B cell (primary cell): ENCODE measurements around the gene TCERG1L. TPM values are rescaled to one million over a fixed set of nuclear protein-coding genes. Genes with fewer than 3 reads are reported as not detected.

ENCODE experiments used
- ATAC-seq: fragments of 200-7000 bp; cut with Tn5 transposase; one replicate; pipeline ENCODE4 v1.10.0; 2021; ENCODE audit warnings: low read depth, mild to moderate bottlenecking, moderate number of reproducible peaks, moderate library complexity
- CTCF ChIA-PET: fragments of 350-600 bp; sonication (Branson Sonifier 250); formaldehyde crosslinking; loops from one replicate; lab custom pipeline; 2021; ENCODE audit warnings: antibody characterized with exemption, inconsistent platforms; lab: Charles Lee
- POLR2A ChIA-PET: fragments of 350-600 bp; sonication (Branson Sonifier 250); formaldehyde crosslinking; loops from one replicate; lab custom pipeline; 2021; ENCODE audit warnings: antibody characterized with exemption; lab: Charles Lee
- DNase-seq: peaks from one replicate; pipeline ENCODE4 v3.0.0; 2013
- H2AFZ ChIP-seq: 2 replicates; pipeline ENCODE4 v1.6.1; 2012; ENCODE audit warnings: mild to moderate bottlenecking, low read depth, low read length; ENCODE audit not compliant: insufficient read depth, poor library complexity, severe bottlenecking
- H3K27ac ChIP-seq, 2 donors: 1 replicate in 1 of 2; 2 replicates in 1 of 2; pipeline ENCODE4 v1.5.1; 2012 to 2013; ENCODE audit warnings: low read length in 2 of 2, mild to moderate bottlenecking in 2 of 2, moderate library complexity in 1 of 2
- H3K27me3 ChIP-seq, 4 experiments: fragments of 200-600 bp in 1 of 4; sonication (generic) in 1 of 4; replicated peaks in 1 of 4; 1 replicate in 2 of 4; 2 replicates in 2 of 4; pipeline versions ENCODE4 v1.6.1 to v1.7.0; 2013 to 2016; ENCODE audit warnings: low read length in 3 of 4, mild to moderate bottlenecking in 2 of 4, mixed read lengths in 1 of 4, moderate library complexity in 1 of 4; ENCODE audit not compliant: insufficient read depth in 4 of 4, control insufficient read depth in 3 of 4; ENCODE audit errors: control extremely low read depth in 1 of 4
- H3K36me3 ChIP-seq, 2 experiments: replicated peaks in 1 of 2; 1 replicate in 1 of 2; 2 replicates in 1 of 2; pipeline versions ENCODE4 v1.6.1 to v1.7.1; 2013; ENCODE audit warnings: low read length in 1 of 2; ENCODE audit not compliant: insufficient read depth in 2 of 2, control insufficient read depth in 1 of 2; ENCODE audit errors: control extremely low read depth in 1 of 2, extremely low read depth in 1 of 2
- H3K4me1 ChIP-seq, 2 donors: fragments of 200-600 bp in 1 of 2; sonication (generic) in 1 of 2; 1 replicate in 1 of 2; 2 replicates in 1 of 2; pipeline versions ENCODE4 v1.5.1 to v1.6.1; 2013 to 2017; ENCODE audit warnings: low read length in 2 of 2; ENCODE audit not compliant: control insufficient read depth in 2 of 2, insufficient read depth in 2 of 2
- H3K4me2 ChIP-seq: replicated peaks from 2 replicates; pipeline ENCODE3; 2012; ENCODE audit warnings: mild to moderate bottlenecking, low read depth, low read length; ENCODE audit not compliant: poor library complexity, severe bottlenecking
- H3K4me3 ChIP-seq, 5 experiments: fragments of 200-600 bp in 1 of 5; sonication (generic) in 1 of 5; 1 replicate in 3 of 5; 2 replicates in 2 of 5; pipeline versions ENCODE4 v1.5.1 to v1.7.0; 2011 to 2016; ENCODE audit warnings: low read length in 4 of 5, mild to moderate bottlenecking in 4 of 5, low read depth in 2 of 5, control low read depth in 1 of 5, moderate library complexity in 1 of 5; ENCODE audit not compliant: insufficient read depth in 1 of 5; ENCODE audit errors: control extremely low read depth in 1 of 5, extremely low read depth in 1 of 5
- H3K79me2 ChIP-seq: fragments of 200-600 bp; sonication (generic); one replicate; pipeline ENCODE4 v1.6.0; 2016; ENCODE audit warnings: low read length; ENCODE audit not compliant: control insufficient read depth, insufficient read depth
- H3K9ac ChIP-seq: fragments of 200-600 bp; sonication (generic); 2 replicates; pipeline ENCODE4 v1.6.1; 2017; ENCODE audit warnings: mild to moderate bottlenecking, low read length, moderate library complexity
- H3K9me3 ChIP-seq, 3 donors: one replicate each; pipeline versions ENCODE4 v1.6.1 to v1.7.1; 2013; ENCODE audit warnings: low read length in 2 of 3; ENCODE audit not compliant: control insufficient read depth in 2 of 3, insufficient read depth in 1 of 3; ENCODE audit errors: control extremely low read depth in 1 of 3
- H4K20me1 ChIP-seq: 2 replicates; pipeline ENCODE4 v1.6.0; 2012; ENCODE audit warnings: mild to moderate bottlenecking, low read length; ENCODE audit not compliant: insufficient read depth, control insufficient read depth, poor library complexity, severe bottlenecking
- H3K27ac Mint-ChIP-seq: one replicate; pipeline ENCODE4 v1.8.0; 2021; ENCODE audit warnings: mixed read lengths
- H3K27me3 Mint-ChIP-seq: one replicate; pipeline ENCODE4 v1.8.0; 2021; ENCODE audit warnings: mixed read lengths
- H3K4me1 Mint-ChIP-seq: one replicate; pipeline ENCODE4 v1.8.0; 2021; ENCODE audit warnings: mixed read lengths
- H3K4me3 Mint-ChIP-seq: one replicate; pipeline ENCODE4 v1.8.0; 2021; ENCODE audit warnings: mixed read lengths
- H3K9me3 Mint-ChIP-seq: one replicate; pipeline ENCODE4 v1.8.0; 2022; ENCODE audit warnings: mixed read lengths; ENCODE audit not compliant: insufficient read depth
- EZH2 ChIP-seq: IDR thresholded peaks from 2 replicates; pipeline ENCODE4 v1.6.1; 2012; ENCODE audit warnings: borderline replicate concordance, low read depth, mild to moderate bottlenecking, moderate library complexity, low read length; ENCODE audit not compliant: insufficient read depth, poor library complexity, severe bottlenecking
- WGBS: methylation state at CpG from one replicate; pipeline ENCODE4 v1.1.5; 2013; ENCODE audit warnings: missing lambda C conversion rate; ENCODE audit not compliant: insufficient coverage; 5-methylcytosine and 5-hydroxymethylcytosine counted together
- intact Hi-C: fragments of 100-400 bp; cut with micrococcal nuclease; formaldehyde crosslinking; loops from one replicate; pipeline ENCODE4 v1.10.0; 2022
- polyA plus RNA-seq: library from polyadenylated mRNA; depleted of rRNA; stranded (reverse); fragments of >200 nt; gene quantifications from 2 replicates; pipeline ENCODE4 v1.2.3, GENCODE V29; 2012
- total RNA-seq, 2 donors: library from RNA; stranded (reverse); fragments of 120-200 nt in 1 of 2; gene quantifications; 1 replicate in 1 of 2; 2 replicates in 1 of 2; pipeline versions ENCODE4 v1.2.3 to v1.2.4, GENCODE V29; 2013 to 2022
- TF ChIP-seq, protein P1 (sequence below): fragments of 200-600 bp; IDR thresholded peaks from one replicate; pipeline ENCODE4 v1.8.0; 2022; ENCODE audit warnings: antibody characterized with exemption, mild to moderate bottlenecking

TCERG1L gene
- total and polyA plus RNA-seq, 2 donors (not counting 1 experiment from before 2014, with no cell fraction given), result 0.10 TPM; not detected in 1

DNA sequence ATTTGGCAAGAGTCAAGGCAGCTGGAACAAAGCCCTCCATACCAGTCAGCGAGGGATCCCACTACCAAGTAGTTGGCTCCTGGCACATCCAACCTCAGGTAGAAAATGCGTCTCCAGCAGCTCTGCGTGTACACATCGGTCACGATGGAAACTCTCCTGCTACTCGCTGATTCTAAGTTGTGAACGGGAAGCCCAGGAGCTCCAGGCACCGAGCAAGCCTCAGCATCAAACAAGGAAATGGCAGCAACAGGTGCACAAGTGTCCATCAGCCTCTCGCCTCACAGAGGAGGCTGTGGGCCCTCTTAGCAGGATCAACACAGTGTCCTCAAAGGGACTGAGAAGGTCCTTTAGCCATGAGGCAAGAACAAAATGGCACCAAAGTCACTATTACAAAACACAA lies 127.0 kb downstream of the TCERG1L start:
- no peaks in the 10 kb centered on the region for H3K27me3 Mint-ChIP-seq
- H3K9me3 Mint-ChIP-seq, result peaks cover 2% of the 10 kb centered on the region
- no peak overlapping the region for H3K4me3 Mint-ChIP-seq
- Histone ChIP-seq H3K9ac (no peak overlapping the region), H3K4me1 (no peaks in the 10 kb centered on the region), H3K27ac (no peak overlapping the region), H3K36me3 (no peaks in the 10 kb centered on the region), H3K27me3 (no peaks in the 10 kb centered on the region), H3K79me2 (no peaks in the 10 kb centered on the region), H3K9me3 (peaks cover 0 to 17% (median 0%) of the 10 kb centered on the region in 3 donors), H3K4me3 (no peak overlapping the region), H3K4me2 (no peak overlapping the region), H2AFZ (no peak overlapping the region), H4K20me1 (no peaks in the 10 kb centered on the region)
- no peak for ATAC-seq
- DNase-seq, result no peak
- WGBS, result 90% methylated on average over 9 of the region's 9 CpGs
- H3K27ac Mint-ChIP-seq, result no peak overlapping the region
- ChIA-PET POLR2A (no interaction called here), CTCF (no interaction called here)
- H3K4me1 Mint-ChIP-seq, result no peaks in the 10 kb centered on the region
- intact Hi-C loops, result no loop called here
- no peak for TF ChIP-seq EZH2
- TF ChIP-seq, protein P1, sequence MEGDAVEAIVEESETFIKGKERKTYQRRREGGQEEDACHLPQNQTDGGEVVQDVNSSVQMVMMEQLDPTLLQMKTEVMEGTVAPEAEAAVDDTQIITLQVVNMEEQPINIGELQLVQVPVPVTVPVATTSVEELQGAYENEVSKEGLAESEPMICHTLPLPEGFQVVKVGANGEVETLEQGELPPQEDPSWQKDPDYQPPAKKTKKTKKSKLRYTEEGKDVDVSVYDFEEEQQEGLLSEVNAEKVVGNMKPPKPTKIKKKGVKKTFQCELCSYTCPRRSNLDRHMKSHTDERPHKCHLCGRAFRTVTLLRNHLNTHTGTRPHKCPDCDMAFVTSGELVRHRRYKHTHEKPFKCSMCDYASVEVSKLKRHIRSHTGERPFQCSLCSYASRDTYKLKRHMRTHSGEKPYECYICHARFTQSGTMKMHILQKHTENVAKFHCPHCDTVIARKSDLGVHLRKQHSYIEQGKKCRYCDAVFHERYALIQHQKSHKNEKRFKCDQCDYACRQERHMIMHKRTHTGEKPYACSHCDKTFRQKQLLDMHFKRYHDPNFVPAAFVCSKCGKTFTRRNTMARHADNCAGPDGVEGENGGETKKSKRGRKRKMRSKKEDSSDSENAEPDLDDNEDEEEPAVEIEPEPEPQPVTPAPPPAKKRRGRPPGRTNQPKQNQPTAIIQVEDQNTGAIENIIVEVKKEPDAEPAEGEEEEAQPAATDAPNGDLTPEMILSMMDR, result no peak

DNA sequence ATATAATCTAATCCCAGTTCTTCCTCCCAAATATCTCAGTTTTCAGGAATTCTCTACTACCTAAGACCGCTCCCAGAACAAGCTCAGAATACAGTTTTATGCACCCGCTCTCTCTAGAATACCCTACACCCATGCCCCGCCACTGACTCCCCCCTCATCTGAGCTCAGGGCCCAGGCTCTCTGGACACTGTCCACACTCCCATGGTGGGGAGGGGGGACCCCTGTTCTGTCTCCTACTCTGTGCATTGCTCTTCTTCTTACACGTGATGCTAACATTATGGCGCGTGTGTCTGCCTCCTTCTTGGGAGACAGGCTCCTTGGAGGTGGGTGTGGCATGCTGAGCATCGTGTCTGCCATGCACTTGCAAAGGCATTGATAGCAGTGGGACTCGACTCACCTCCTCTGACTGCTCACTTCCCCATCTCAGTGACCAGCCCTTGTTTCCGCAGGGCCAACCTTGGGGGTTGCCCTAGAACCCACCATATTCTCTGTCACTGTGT lies 127.9 kb downstream of the TCERG1L start:
- TF ChIP-seq, protein P1, result no peak
- TF ChIP-seq EZH2, result no peak
- Mint-ChIP-seq H3K4me1 (no peaks in the 10 kb centered on the region), H3K9me3 (no peaks in the 10 kb centered on the region), H3K27ac (no peak overlapping the region), H3K4me3 (no peak overlapping the region), H3K27me3 (no peaks in the 10 kb centered on the region)
- H3K9ac ChIP-seq, result no peak overlapping the region
- WGBS, result 83% methylated on average over 6 of the region's 9 CpGs
- ChIA-PET CTCF (interaction anchor here (0.6 kb wide), 1 partner anchor 77 kb away, joined by 4 read pairs; no protein-coding TSS in a partner anchor), POLR2A (no interaction called here)
- no peak overlapping the region for H3K4me3 ChIP-seq
- peaks cover 0 to 22% (median 0%) of the 10 kb centered on the region in 3 donors for H3K9me3 ChIP-seq
- no peaks in the 10 kb centered on the region for H3K79me2 ChIP-seq
- no peaks in the 10 kb centered on the region for H4K20me1 ChIP-seq
- DNase-seq, result no peak
- no peak overlapping the region for H3K27ac ChIP-seq
- no peaks in the 10 kb centered on the region for H3K27me3 ChIP-seq
- ATAC-seq, result no peak
- H3K4me1 ChIP-seq, result no peaks in the 10 kb centered on the region
- intact Hi-C loops, result no loop called here
- no peak overlapping the region for H3K4me2 ChIP-seq
- no peak overlapping the region for H2AFZ ChIP-seq
- no peaks in the 10 kb centered on the region for H3K36me3 ChIP-seq
